OCI-LY1 (cell line): ENCODE data around the gene GSC.

Experiments used
- EZH2 ChIP-seq: fragments of 200-600 bp; sonication (generic), shearing (Covaris generic); IDR thresholded peaks from 2 replicates; pipeline ENCODE4 v1.8.0; 2017; ENCODE audit warnings: borderline replicate concordance, mixed run types, mild to moderate bottlenecking, antibody characterized with exemption, low read length, moderate library complexity, mixed read lengths
- TF ChIP-seq, protein P1 (sequence below): fragments of 200-600 bp; sonication (generic), shearing (Covaris generic); IDR thresholded peaks from 2 replicates; pipeline ENCODE4 v1.5.1; 2017; ENCODE audit warnings: mild to moderate bottlenecking, antibody characterized with exemption, low read length, moderate library complexity, mixed read lengths

DNA sequence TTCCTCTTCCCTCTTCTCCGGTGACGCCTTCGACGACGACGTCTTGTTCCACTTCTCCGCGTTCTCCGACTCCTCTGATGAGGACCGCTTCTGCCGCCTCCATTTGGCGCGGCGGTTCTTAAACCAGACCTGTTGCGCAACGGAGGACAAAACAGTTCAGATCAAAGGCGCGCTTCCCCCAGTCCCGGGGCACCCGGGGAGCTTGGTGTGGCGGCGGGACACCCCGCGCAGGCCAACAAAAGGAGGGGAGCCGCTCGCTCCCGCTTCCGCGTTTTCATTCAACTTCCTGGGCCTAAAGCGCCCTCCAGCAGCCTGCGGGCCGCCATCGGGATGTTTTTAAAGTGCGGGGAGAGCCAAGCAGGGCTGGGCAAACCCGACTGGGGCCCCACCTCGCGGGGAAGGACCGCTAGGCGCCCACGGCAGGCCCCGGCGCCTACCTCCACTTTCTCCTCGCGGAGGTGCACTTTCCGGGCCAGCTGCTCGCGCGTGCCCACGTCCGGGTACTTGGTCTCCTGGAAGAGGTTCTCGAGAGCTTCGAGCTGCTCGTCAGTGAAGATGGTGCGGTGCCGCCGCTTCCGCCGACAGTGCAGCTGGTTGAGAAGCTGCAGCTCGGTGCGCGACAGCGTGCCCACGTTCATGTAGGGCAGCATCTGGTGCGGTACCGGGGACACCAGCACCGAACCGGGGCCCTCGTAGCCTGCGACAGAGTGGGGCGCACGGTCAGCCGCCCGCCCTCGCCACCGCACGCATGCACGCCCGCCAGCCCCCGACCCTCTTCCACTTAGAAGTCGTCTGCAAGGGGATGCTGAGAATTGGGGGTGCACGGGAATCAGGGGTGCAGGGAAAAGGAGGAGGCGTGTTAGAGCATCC, 1.2 kb downstream of the GSC start:
- TF ChIP-seq, protein P1, sequence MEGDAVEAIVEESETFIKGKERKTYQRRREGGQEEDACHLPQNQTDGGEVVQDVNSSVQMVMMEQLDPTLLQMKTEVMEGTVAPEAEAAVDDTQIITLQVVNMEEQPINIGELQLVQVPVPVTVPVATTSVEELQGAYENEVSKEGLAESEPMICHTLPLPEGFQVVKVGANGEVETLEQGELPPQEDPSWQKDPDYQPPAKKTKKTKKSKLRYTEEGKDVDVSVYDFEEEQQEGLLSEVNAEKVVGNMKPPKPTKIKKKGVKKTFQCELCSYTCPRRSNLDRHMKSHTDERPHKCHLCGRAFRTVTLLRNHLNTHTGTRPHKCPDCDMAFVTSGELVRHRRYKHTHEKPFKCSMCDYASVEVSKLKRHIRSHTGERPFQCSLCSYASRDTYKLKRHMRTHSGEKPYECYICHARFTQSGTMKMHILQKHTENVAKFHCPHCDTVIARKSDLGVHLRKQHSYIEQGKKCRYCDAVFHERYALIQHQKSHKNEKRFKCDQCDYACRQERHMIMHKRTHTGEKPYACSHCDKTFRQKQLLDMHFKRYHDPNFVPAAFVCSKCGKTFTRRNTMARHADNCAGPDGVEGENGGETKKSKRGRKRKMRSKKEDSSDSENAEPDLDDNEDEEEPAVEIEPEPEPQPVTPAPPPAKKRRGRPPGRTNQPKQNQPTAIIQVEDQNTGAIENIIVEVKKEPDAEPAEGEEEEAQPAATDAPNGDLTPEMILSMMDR: no peak
- TF ChIP-seq EZH2: no peak
